CD4-positive, alpha-beta T cell treated with Interleukin-4 for 1 hour (primary cell): Measurements from ENCODE around the gene BEST2.

Experiments used
- DNase-seq, 2 donors: peaks; one replicate each; pipeline ENCODE4 v3.0.0-alpha.2; 2020 to 2022

Gene BEST2

GRCh38 chr19:12731337-12731736 is 20.3 kb upstream of the BEST2 start:
- no peak for DNase-seq

DNA sequence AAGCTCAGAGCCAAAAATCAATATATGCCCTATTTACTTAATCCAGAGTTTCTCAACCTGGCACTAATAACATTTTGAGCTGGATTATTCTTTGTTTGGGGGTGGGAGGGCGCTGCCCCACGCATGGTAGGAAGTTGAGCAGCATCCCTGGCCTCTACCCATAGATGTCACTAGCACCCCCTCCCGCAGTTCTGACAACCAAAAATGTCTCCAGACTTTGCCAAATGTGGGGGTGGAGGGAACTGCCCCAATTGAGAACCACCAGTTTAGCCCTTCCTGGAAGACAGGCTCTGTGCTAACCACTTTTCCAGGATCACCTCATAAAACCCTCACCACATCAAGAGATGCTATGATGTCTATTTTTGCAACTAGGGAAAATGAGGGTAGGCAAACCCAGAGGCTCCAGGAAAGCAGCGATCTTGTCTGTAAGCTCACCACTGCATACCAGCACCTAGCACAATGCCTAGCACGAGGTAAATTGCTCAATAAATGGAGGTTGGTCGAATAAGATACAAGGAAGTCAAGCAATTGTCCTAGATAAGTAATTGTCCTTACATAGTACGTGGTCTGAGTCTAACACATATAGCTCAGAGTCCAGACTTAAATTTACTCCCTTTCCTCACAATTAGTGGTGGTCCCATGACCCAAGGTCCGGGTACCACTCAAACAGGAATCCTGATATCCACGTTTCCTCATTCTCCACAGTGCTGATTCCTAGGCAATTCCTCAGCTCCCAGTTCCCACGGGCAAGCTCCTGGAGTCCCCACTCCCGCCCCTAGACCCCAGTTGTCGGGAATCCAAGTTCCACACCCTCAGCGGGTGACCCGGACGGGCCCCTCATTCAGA is 18.0 kb upstream of the BEST2 start:
- DNase-seq: peak; percentile 45 to 57

DNA sequence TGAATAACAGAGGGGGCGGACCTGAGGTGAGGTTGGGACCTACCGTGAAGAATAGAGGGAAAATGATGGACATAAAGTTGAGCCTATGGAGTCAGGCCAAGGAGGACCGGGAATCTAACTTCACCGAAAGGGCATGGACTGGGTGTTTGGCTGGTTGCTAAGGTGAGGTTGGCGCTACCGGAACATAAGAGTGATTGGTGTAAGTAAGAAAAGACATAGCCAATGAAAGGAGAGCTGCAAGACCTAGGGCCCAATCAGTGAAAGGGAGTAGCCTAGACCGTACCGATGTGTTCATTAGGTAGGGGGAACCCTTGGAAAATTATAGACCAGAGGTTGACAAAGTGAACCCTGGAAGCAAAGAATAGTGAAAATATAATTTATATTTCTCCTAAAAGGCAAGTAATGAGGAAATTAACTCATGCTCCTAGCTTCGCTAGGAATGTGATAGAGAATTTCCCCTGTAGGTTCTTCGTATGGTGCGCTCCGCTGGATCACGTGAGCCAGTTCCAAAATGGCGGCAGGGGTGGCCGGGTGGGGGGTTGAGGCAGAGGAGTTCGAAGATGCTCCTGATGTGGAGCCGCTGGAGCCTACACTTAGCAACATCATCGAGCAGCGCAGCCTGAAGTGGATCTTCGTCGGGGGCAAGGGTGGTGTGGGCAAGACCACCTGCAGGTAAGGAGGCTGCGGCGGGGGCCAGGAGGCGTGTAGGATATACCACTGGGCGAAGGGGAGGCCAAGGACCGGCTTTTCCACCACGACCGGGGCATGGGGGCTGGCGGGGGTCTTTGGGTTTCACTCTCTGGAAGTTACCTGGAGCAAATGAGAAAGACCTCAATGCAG is 14.4 kb upstream of the BEST2 start, which contains the start of gene GET3:
Gene GET3 (plus strand): TSS at position 503 of the 840 bp plus-strand sequence. CDS start 9 bp downstream, at position 512.
- peak; percentile 88 to 92 for DNase-seq

- no peak for DNase-seq
These were observed 13.7 kb upstream of the BEST2 start for GRCh38 chr19:12737835-12738351.

- DNase-seq: no peak
These were observed 6.3 kb upstream of the BEST2 start for GRCh38 chr19:12745166-12745897.

- DNase-seq: no peak
These were observed 3.1 kb upstream of the BEST2 start for GRCh38 chr19:12748489-12748888.

GRCh38 chr19:12749938-12750521 is 1.6 kb upstream of the BEST2 start:
- no peak for DNase-seq

DNA sequence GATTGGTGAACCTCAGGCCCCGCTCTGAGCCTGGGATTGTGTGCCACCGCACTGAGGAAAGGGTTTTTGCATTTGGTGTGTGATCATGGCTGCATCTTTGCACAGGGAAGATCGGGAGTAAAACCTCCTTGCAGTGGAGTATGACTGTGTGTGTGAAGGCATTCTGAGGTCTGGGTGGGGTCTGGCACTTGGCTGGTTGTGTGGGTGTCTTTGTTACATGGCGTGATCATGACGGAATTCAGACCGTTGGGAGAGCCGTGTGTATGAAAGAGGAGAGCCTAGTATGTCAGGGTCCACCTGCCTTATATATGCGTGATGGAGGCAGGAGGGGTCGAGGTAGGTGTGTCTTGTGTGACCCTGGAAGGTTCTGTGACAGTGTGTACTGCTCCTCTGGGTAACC is 740 bp upstream of the BEST2 start:
- DNase-seq: no peak

GRCh38 chr19:12752056-12752781 is 628 bp downstream of the BEST2 start:
- no peak for DNase-seq

DNA sequence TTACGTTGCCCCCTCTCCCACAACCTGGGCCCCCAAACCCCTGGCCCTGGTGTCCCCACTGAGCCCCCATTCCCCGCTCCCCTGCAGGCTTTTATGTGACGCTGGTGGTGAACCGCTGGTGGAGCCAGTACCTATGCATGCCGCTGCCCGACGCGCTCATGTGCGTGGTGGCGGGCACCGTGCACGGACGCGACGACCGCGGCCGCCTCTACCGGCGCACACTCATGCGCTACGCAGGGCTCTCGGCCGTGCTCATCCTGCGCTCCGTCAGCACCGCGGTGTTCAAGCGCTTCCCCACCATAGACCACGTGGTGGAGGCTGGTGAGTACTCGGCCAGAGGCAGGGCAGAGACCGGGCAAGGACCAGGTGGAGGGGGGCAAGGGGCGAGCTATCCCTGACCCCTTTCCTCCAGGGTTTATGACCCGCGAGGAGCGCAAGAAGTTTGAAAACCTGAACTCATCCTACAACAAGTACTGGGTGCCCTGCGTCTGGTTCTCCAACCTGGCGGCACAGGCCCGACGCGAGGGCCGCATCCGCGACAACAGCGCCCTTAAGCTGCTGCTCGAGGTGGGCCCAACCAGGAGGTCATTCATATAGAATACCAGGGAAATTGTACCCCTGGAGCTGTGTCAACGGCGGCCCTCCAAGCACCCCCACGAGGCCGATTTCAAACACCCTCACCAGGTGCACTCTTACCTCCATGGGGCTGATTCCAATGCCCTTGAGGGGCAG is 3.0 kb downstream of the BEST2 start:
- DNase-seq: no peak

- no peak for DNase-seq
These were observed 4.7 kb downstream of the BEST2 start for GRCh38 chr19:12756150-12756883.

DNA sequence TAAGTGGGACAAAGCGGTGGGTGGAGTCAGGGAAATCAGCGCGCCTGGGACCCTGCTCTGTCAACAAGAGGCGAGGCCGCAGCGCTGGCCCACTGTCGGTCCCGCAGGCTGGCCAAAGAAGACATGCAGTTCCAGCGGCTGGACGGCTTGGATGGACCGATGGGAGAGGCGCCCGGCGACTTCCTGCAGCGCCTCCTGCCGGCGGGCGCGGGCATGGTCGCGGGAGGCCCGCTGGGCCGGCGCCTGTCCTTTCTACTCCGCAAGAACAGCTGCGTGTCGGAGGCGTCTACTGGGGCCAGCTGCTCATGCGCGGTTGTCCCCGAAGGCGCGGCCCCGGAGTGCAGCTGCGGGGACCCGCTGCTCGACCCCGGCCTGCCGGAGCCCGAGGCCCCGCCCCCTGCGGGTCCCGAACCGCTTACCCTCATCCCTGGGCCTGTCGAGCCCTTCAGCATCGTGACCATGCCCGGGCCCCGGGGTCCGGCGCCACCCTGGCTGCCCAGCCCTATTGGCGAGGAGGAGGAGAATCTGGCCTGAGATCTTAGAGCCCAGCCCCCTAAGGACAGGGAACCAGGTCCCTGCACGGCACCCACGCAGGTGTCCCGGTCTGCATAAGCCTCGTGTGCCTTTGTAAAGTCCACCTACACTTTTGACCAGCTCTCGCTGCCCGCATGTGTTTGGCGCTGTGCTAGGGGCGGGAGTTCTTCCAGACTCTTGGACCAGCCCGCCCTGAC is 6.1 kb downstream of the BEST2 start:
- DNase-seq: peak; percentile 62 to 68

GRCh38 chr19:12759686-12760085 is 8.1 kb downstream of the BEST2 start:
- DNase-seq: no peak

- DNase-seq: no peak
These were observed 11.5 kb downstream of the BEST2 start for GRCh38 chr19:12763100-12763499.

GRCh38 chr19:12764698-12765097 is 13.1 kb downstream of the BEST2 start:
- no peak for DNase-seq

- peak; percentile 84 for DNase-seq
These were observed 14.5 kb downstream of the BEST2 start for GRCh38 chr19:12766051-12766521.

GRCh38 chr19:12767150-12767549 is 15.6 kb downstream of the BEST2 start:
- DNase-seq: no peak

- DNase-seq: no peak
These were observed 16.1 kb downstream of the BEST2 start for GRCh38 chr19:12767666-12768065.

DNA sequence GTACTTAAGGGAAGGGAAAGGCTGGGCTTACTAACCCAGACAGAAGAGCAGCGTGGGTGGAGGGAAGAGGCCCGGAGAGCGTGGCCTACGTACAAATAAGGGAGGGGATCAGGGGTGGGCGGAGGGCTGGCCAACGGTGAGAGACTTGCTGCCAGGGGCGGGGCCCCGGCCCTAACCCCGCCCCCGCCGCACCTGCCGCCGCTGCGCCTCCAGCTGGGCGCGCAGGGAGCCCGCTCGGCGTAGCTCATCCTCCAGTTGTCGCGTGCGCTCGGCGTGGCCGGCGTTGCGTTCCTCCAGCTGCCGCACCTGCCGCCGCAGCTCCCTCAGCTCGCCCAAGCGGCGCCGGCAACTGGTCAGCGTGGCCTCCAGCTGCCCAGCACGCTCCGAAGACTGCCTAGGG is 18.1 kb downstream of the BEST2 start:
- DNase-seq: peak; percentile 73 to 78
